MM.1S (cell line): ENCODE data around the gene BPTF.

Experiments
- DNase-seq: peaks from one replicate; pipeline ENCODE4 v3.0.0-alpha.2; 2015
- H2AFZ ChIP-seq: fragments of 300-600 bp; sonication (generic); 2 replicates; pipeline ENCODE4 v1.6.0; 2016; ENCODE audit warnings: antibody characterized with exemption, low read length
- H3F3A ChIP-seq: fragments of 300-600 bp; sonication (generic); 2 replicates; pipeline ENCODE4 v1.6.1; 2016; ENCODE audit warnings: mild to moderate bottlenecking, antibody characterized with exemption, low read length, moderate library complexity, mixed read lengths; ENCODE audit not compliant: insufficient read depth
- H3K27ac ChIP-seq: fragments of 300-600 bp; sonication (generic); 2 replicates; pipeline ENCODE4 v1.5.1; 2016; ENCODE audit warnings: mild to moderate bottlenecking, low read length
- H3K27me3 ChIP-seq: fragments of 300-600 bp; sonication (generic); replicated peaks from 2 replicates; pipeline ENCODE4 v1.6.0; 2016; ENCODE audit warnings: low read length; ENCODE audit not compliant: insufficient read depth
- H3K36me3 ChIP-seq: fragments of 300-600 bp; sonication (generic); replicated peaks from 2 replicates; pipeline ENCODE4 v1.6.1; 2016; ENCODE audit warnings: mild to moderate bottlenecking, low read length, mixed read lengths; ENCODE audit not compliant: insufficient read depth
- H3K4me1 ChIP-seq: fragments of 300-600 bp; sonication (generic); 2 replicates; pipeline ENCODE4 v1.6.1; 2016; ENCODE audit warnings: low read length, mixed read lengths
- H3K4me2 ChIP-seq: fragments of 300-600 bp; sonication (generic); 2 replicates; pipeline ENCODE4 v1.6.0; 2016; ENCODE audit warnings: low read depth, low read length
- H3K4me3 ChIP-seq: fragments of 300-600 bp; sonication (generic); 2 replicates; pipeline ENCODE4 v1.5.1; 2016; ENCODE audit warnings: low read length, mixed read lengths
- H3K79me2 ChIP-seq: fragments of 300-600 bp; sonication (generic); 2 replicates; pipeline ENCODE4 v1.6.1; 2016; ENCODE audit warnings: mixed run types, low read length, mixed read lengths
- H3K9ac ChIP-seq: fragments of 300-600 bp; sonication (generic); 2 replicates; pipeline ENCODE4 v1.6.1; 2016; ENCODE audit warnings: low read length, mixed read lengths
- H3K9me2 ChIP-seq: fragments of 300-600 bp; sonication (generic); replicated peaks from 2 replicates; pipeline ENCODE4 v1.6.1; 2016; ENCODE audit warnings: mild to moderate bottlenecking, low read length, mixed read lengths; ENCODE audit not compliant: insufficient read depth
- H3K9me3 ChIP-seq: fragments of 300-600 bp; sonication (generic); replicated peaks from 2 replicates; pipeline ENCODE4 v1.6.1; 2016; ENCODE audit warnings: mild to moderate bottlenecking, low read length, mixed read lengths; ENCODE audit not compliant: insufficient read depth
- H4K20me1 ChIP-seq: fragments of 300-600 bp; sonication (generic); 2 replicates; pipeline ENCODE4 v1.6.1; 2016; ENCODE audit warnings: mild to moderate bottlenecking, low read length, moderate library complexity, mixed read lengths; ENCODE audit not compliant: insufficient read depth
- CTCF ChIP-seq: fragments of 300-600 bp; sonication (generic); IDR thresholded peaks from 2 replicates; pipeline ENCODE4 v1.5.1; 2016; ENCODE audit warnings: antibody characterized with exemption, low read length, mixed read lengths
- EZH2 ChIP-seq: fragments of 300-600 bp; sonication (generic); optimal IDR thresholded peaks from 2 replicates; pipeline ENCODE3; 2017; ENCODE audit warnings: low read depth, mild to moderate bottlenecking, antibody characterized with exemption, low read length, mixed read lengths
- EZH2phosphoT487 ChIP-seq: fragments of 300-600 bp; sonication (generic); IDR thresholded peaks from 2 replicates; pipeline ENCODE4 v1.6.1; 2018; ENCODE audit warnings: antibody characterized with exemption, low read length

BPTF gene

GRCh38 chr17:67944035-67944434, 118.7 kb downstream of the BPTF start:
- Histone ChIP-seq H3K9me2 (no peaks in the 10 kb centered on the region), H3K36me3 (0 out of 2 replicates have a peak, but pooled peaks cover 2% of the 10 kb centered on the region), H3K4me3 (no peak overlapping the region), H3K27me3 (no peaks in the 10 kb centered on the region), H3K79me2 (no peaks in the 10 kb centered on the region), H2AFZ (no peak overlapping the region), H3K4me2 (no peak overlapping the region), H3K9ac (no peak overlapping the region), H3K4me1 (no peaks in the 10 kb centered on the region), H4K20me1 (no peaks in the 10 kb centered on the region), H3F3A (no peaks in the 10 kb centered on the region), H3K27ac (no peak overlapping the region), H3K9me3 (no peaks in the 10 kb centered on the region)
- no peak for DNase-seq
- TF ChIP-seq EZH2 (no peak), CTCF (no peak), EZH2phosphoT487 (no peak)

GRCh38 chr17:67946513-67946912, 121.2 kb downstream of the BPTF start:
- Histone ChIP-seq H2AFZ (no peak overlapping the region), H3K27ac (no peak overlapping the region), H3K4me3 (no peak overlapping the region), H3K79me2 (no peaks in the 10 kb centered on the region), H3K4me1 (no peaks in the 10 kb centered on the region), H3F3A (no peaks in the 10 kb centered on the region), H3K9me2 (no peaks in the 10 kb centered on the region), H3K4me2 (no peak overlapping the region), H3K36me3 (0 out of 2 replicates have a peak, but pooled peaks cover 2% of the 10 kb centered on the region), H3K27me3 (no peaks in the 10 kb centered on the region), H3K9me3 (no peaks in the 10 kb centered on the region), H3K9ac (no peak overlapping the region), H4K20me1 (no peaks in the 10 kb centered on the region)
- DNase-seq, result no peak
- TF ChIP-seq CTCF, result no peak
- no peak for TF ChIP-seq EZH2
- no peak for TF ChIP-seq EZH2phosphoT487

DNA sequence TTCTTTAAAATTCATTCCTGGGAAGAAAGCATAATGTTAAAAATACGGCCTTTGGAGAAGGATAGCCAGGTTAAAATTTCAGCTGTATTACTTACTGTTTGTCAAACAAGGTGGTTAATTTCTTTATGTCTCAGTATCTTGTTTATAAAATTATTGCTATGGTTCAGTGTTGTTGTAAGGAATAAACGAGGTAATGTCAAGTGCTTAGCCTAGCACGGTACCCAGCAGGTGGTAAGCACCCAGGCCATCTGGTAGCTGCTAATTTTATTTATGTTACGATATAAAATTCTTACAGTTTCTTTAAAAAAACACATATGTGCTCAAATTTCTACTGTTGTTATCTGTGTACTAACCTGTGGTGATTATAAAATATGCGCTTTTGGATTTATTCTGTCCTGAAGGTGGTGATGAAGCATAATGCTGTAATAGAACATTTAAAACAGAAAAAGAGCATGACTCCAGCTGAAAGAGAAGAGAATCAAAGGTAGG, 122.1 kb downstream of the BPTF start:
- no peaks in the 10 kb centered on the region for H3K4me1 ChIP-seq
- no peak for DNase-seq
- H3K79me2 ChIP-seq, result no peaks in the 10 kb centered on the region

More for the DNA sequence above, 122.1 kb downstream of the BPTF start:
- H2AFZ ChIP-seq, result no peak overlapping the region
- no peak overlapping the region for H3K4me2 ChIP-seq
- TF ChIP-seq CTCF, result no peak
- TF ChIP-seq EZH2, result no peak
- TF ChIP-seq EZH2phosphoT487, result no peak
- H3K9me2 ChIP-seq, result no peaks in the 10 kb centered on the region
- H3K27me3 ChIP-seq, result no peaks in the 10 kb centered on the region
- no peak overlapping the region for H3K27ac ChIP-seq
- H4K20me1 ChIP-seq, result no peaks in the 10 kb centered on the region
- H3K4me3 ChIP-seq, result no peak overlapping the region
- H3F3A ChIP-seq, result no peaks in the 10 kb centered on the region
- no peak overlapping the region for H3K9ac ChIP-seq
- H3K9me3 ChIP-seq, result no peaks in the 10 kb centered on the region
- H3K36me3 ChIP-seq, result 0 out of 2 replicates have a peak, but pooled peaks cover 2% of the 10 kb centered on the region
